ENCODE measurements around the gene SDHA.
"Not testable (repeated sequence)": the region's sequence is repeated elsewhere in the genome, so short reads cannot be mapped to it uniquely, and the experiment has no call there.

SDHA gene

GRCh38 chr5:302966-303365 lies 84.8 kb downstream of the SDHA start:
- no peak for TF ChIP-seq CTCF (IDR thresholded peaks at IDR 0.05; ENCODE audit: low read length, missing control alignments)
- no peak for DNase-seq (ENCODE audit: low read depth)
- H3K4me3 ChIP-seq (replicated peaks; ENCODE audit: low read depth, low read length) = no peak overlapping the region

- H3K4me3 ChIP-seq (replicated peaks; ENCODE audit: low read depth, low read length); DNase-seq (ENCODE audit: low read depth): not testable (repeated sequence)
Measured at GRCh38 chr5:303741-304140, 85.6 kb downstream of the SDHA start.

GRCh38 chr5:305050-305449 lies 86.9 kb downstream of the SDHA start:
- DNase-seq (ENCODE audit: low read depth) = no peak
- H3K4me3 ChIP-seq (replicated peaks; ENCODE audit: low read depth, low read length) = no peak overlapping the region
- no peak for TF ChIP-seq CTCF (IDR thresholded peaks at IDR 0.05; ENCODE audit: low read length, missing control alignments)

- DNase-seq (ENCODE audit: low read depth) = no peak
- no peak overlapping the region for H3K4me3 ChIP-seq (replicated peaks; ENCODE audit: low read depth, low read length)
- TF ChIP-seq CTCF (IDR thresholded peaks at IDR 0.05; ENCODE audit: low read length, missing control alignments) = no peak
Measured at GRCh38 chr5:305459-305858, 87.3 kb downstream of the SDHA start.

- no peak for DNase-seq (ENCODE audit: low read depth)
- TF ChIP-seq CTCF (IDR thresholded peaks at IDR 0.05; ENCODE audit: low read length, missing control alignments) = no peak
- no peak overlapping the region for H3K4me3 ChIP-seq (replicated peaks; ENCODE audit: low read depth, low read length)
Measured at GRCh38 chr5:306011-306805, 88.1 kb downstream of the SDHA start.
